ENCODE results near the gene CASP3.
"Not testable (repeated sequence)": the region's sequence is repeated elsewhere in the genome, so short reads cannot be mapped to it uniquely, and the experiment has no call there.

Gene CASP3

GRCh38 chr4:184628103-184628502 lies 21.1 kb downstream of the CASP3 start:
- DNase-seq = no peak

GRCh38 chr4:184625783-184626596 lies 23.3 kb downstream of the CASP3 start:
- DNase-seq = not testable (repeated sequence)

- DNase-seq = no peak
Observed at GRCh38 chr4:184624972-184625554, 24.2 kb downstream of the CASP3 start.

GRCh38 chr4:184624504-184624903 lies 24.7 kb downstream of the CASP3 start:
- DNase-seq = not testable (repeated sequence)

- no peak for DNase-seq
Observed at GRCh38 chr4:184621518-184621917, 27.7 kb downstream of the CASP3 start.

- no peak for DNase-seq
Observed at GRCh38 chr4:184620212-184620867, 28.9 kb downstream of the CASP3 start.

GRCh38 chr4:184617600-184618196 lies 31.5 kb downstream of the CASP3 start:
- DNase-seq = no peak

GRCh38 chr4:184616633-184617551 lies 32.4 kb downstream of the CASP3 start:
- no peak for DNase-seq

GRCh38 chr4:184616168-184616567 lies 33.1 kb downstream of the CASP3 start:
- not testable (repeated sequence) for DNase-seq

- no peak for DNase-seq
Observed at GRCh38 chr4:184614509-184614908, 34.7 kb downstream of the CASP3 start.

- DNase-seq = no peak
Observed at GRCh38 chr4:184613405-184613804, 35.8 kb downstream of the CASP3 start.

GRCh38 chr4:184612074-184612473 lies 37.2 kb downstream of the CASP3 start:
- no peak for DNase-seq

GRCh38 chr4:184607429-184607828 lies 41.8 kb downstream of the CASP3 start:
- DNase-seq = not testable (repeated sequence)

GRCh38 chr4:184602857-184603256 lies 46.4 kb downstream of the CASP3 start:
- not testable (repeated sequence) for DNase-seq

- DNase-seq = not testable (repeated sequence)
Observed at GRCh38 chr4:184600982-184601381, 48.3 kb downstream of the CASP3 start.

GRCh38 chr4:184599492-184600135 lies 49.6 kb downstream of the CASP3 start:
- DNase-seq = no peak

GRCh38 chr4:184598753-184599491 lies 50.3 kb downstream of the CASP3 start:
- no peak for DNase-seq

GRCh38 chr4:184596617-184597185 lies 52.5 kb downstream of the CASP3 start:
- DNase-seq = no peak

GRCh38 chr4:184596044-184596616 lies 53.1 kb downstream of the CASP3 start:
- no peak for DNase-seq

- DNase-seq = no peak
Observed at GRCh38 chr4:184595430-184595829, 53.8 kb downstream of the CASP3 start.
